Sciatic nerve (tissue), 2 donors: ENCODE measurements around the gene CHST15. TPM values are rescaled to one million over a fixed set of nuclear protein-coding genes. Genes with fewer than 3 reads are reported as not detected.
A peak's percentile ranks its signal among the peaks of the same experiment; 100 is the strongest.

Experiments used
- ATAC-seq: fragments of 200-7000 bp; cut with Tn5 transposase; one replicate; pipeline ENCODE4 v1.9.1; 2020; ENCODE audit warnings: mild to moderate bottlenecking, moderate library complexity
- DNase-seq: peaks from one replicate; pipeline ENCODE4 v3.0.0-alpha.2; 2020; ENCODE audit warnings: low spot score
- intact Hi-C: fragments of 100-400 bp; cut with DNase I; formaldehyde crosslinking; loops from one replicate; pipeline ENCODE4 v1.14.2; 2022
- total RNA-seq: library from RNA; stranded (reverse); fragmentation: NEBNext Ultra II Directional; extraction: Animal tissue kit (Norgen Biotek cat#: 25700); gene quantifications from one replicate; pipeline ENCODE4 v1.2.1, GENCODE V29; 2021
- donor health status: DM: no; HTN: no; CAD: no.
- donor health status: DM: no; HTN: no; CAD: no.

The CHST15 gene
- total RNA-seq, 1 donor from 2014 or later = 31.7 TPM

GRCh38 chr10:123972481-123973401, 120.7 kb downstream of the CHST15 start:
- DNase-seq = no peak
- intact Hi-C loops = no loop called here
- ATAC-seq = no peak

GRCh38 chr10:123970927-123971286, 122.5 kb downstream of the CHST15 start:
- ATAC-seq = no peak
- no peak for DNase-seq
- intact Hi-C loops = no loop called here

GRCh38 chr10:123970207-123970926, 123.0 kb downstream of the CHST15 start:
- intact Hi-C loops = no loop called here
- ATAC-seq (no peak), DNase-seq (no peak)

GRCh38 chr10:123967626-123968243, 125.7 kb downstream of the CHST15 start:
- ATAC-seq = peak; percentile 90
- intact Hi-C loops = loop anchor here (2.0 kb wide), 1 partner anchor 385 kb away; no protein-coding TSS in a partner anchor
- DNase-seq = peak; percentile 89

GRCh38 chr10:123966896-123967231, 126.5 kb downstream of the CHST15 start:
- intact Hi-C loops = no loop called here
- no peak for DNase-seq
- peak; percentile 61 for ATAC-seq

- DNase-seq = no peak
- intact Hi-C loops = no loop called here
Observed at GRCh38 chr10:123965973-123966895, 127.2 kb downstream of the CHST15 start.

GRCh38 chr10:123964953-123965352, 128.4 kb downstream of the CHST15 start:
- ATAC-seq = no peak
- no peak for DNase-seq
- intact Hi-C loops = no loop called here

More at GRCh38 chr10:123965973-123966895, 127.2 kb downstream of the CHST15 start:
- ATAC-seq = peak; percentile 13

GRCh38 chr10:123962756-123963530, 130.5 kb downstream of the CHST15 start:
- no peak for DNase-seq

GRCh38 chr10:123958241-123958640, 135.2 kb downstream of the CHST15 start:
- no peak for ATAC-seq
- intact Hi-C loops = no loop called here
- no peak for DNase-seq

More at GRCh38 chr10:123962756-123963530, 130.5 kb downstream of the CHST15 start:
- ATAC-seq = no peak
- intact Hi-C loops = no loop called here

Other genes starting within 250 kb of the CHST15 start
- gene CPXM2, start 201.8 kb downstream of the CHST15 start, total RNA-seq = 81.6 TPM